Naive thymus-derived CD4-positive, alpha-beta T cell (primary cell): ENCODE data around the gene CXCL12. TPM values are rescaled to one million over a fixed set of nuclear protein-coding genes. Genes with fewer than 3 reads are reported as not detected.

ENCODE experiments used
- ATAC-seq: fragments of 150-1000 bp; cut with Tn5 transposase; 2 replicates; pipeline ENCODE4 v1.10.0; 2021; ENCODE audit warnings: mild to moderate bottlenecking, moderate library complexity
- CTCF ChIA-PET: fragments of 350-600 bp; sonication (Branson Sonifier 250); formaldehyde crosslinking; loops from one replicate; lab custom pipeline; 2021; ENCODE audit warnings: antibody characterized with exemption; lab: Charles Lee
- POLR2A ChIA-PET: fragments of 350-600 bp; sonication (Branson Sonifier 250); formaldehyde crosslinking; loops from one replicate; lab custom pipeline; 2021; ENCODE audit warnings: antibody characterized with exemption, inconsistent platforms; lab: Charles Lee
- DNase-seq, 9 donors: peaks; one replicate each; pipeline versions ENCODE4 v3.0.0 to v3.0.0-alpha.2; 2020 to 2022; ENCODE audit warnings: mixed read lengths in 1 of 9
- H3K27ac ChIP-seq: one replicate; pipeline ENCODE4 v1.7.0; 2013; ENCODE audit warnings: mild to moderate bottlenecking, low read depth, low read length, moderate library complexity
- H3K27me3 ChIP-seq, 2 donors: one replicate each; pipeline ENCODE4 v1.7.0; 2013; ENCODE audit warnings: low read length in 2 of 2, mild to moderate bottlenecking in 2 of 2, moderate library complexity in 2 of 2; ENCODE audit not compliant: control insufficient read depth in 2 of 2, insufficient read depth in 2 of 2
- H3K36me3 ChIP-seq, 3 experiments: 1 replicate in 2 of 3; 2 replicates in 1 of 3; pipeline ENCODE4 v1.7.0; 2013; ENCODE audit warnings: low read length in 3 of 3, mild to moderate bottlenecking in 3 of 3, moderate library complexity in 1 of 3; ENCODE audit not compliant: insufficient read depth in 3 of 3, control insufficient read depth in 2 of 3
- H3K4me1 ChIP-seq, 2 donors: one replicate each; pipeline ENCODE4 v1.7.0; 2013; ENCODE audit warnings: low read length in 2 of 2, mild to moderate bottlenecking in 2 of 2, moderate library complexity in 1 of 2; ENCODE audit not compliant: control insufficient read depth in 2 of 2, insufficient read depth in 2 of 2
- H3K4me3 ChIP-seq: 2 replicates; pipeline ENCODE4 v1.7.0; 2013; ENCODE audit warnings: mild to moderate bottlenecking, low read length
- H3K9me3 ChIP-seq, 3 experiments: 1 replicate in 2 of 3; 2 replicates in 1 of 3; pipeline ENCODE4 v1.7.0; 2013; ENCODE audit warnings: low read length in 3 of 3; ENCODE audit not compliant: control insufficient read depth in 2 of 3
- H3K27ac Mint-ChIP-seq, 9 donors: one replicate each; pipeline ENCODE4 v1.8.0; 2020 to 2022; ENCODE audit warnings: mixed read lengths in 9 of 9, mild to moderate bottlenecking in 8 of 9, moderate library complexity in 5 of 9, inconsistent platforms in 2 of 9
- H3K27me3 Mint-ChIP-seq, 5 donors: one replicate each; pipeline ENCODE4 v1.8.0; 2021 to 2022; ENCODE audit warnings: mixed read lengths in 5 of 5, mild to moderate bottlenecking in 1 of 5
- H3K36me3 Mint-ChIP-seq, 5 donors: one replicate each; pipeline ENCODE4 v1.8.0; 2020 to 2022; ENCODE audit warnings: mixed read lengths in 5 of 5, mild to moderate bottlenecking in 3 of 5, inconsistent platforms in 1 of 5
- H3K4me1 Mint-ChIP-seq, 7 donors: one replicate each; pipeline ENCODE4 v1.8.0; 2020 to 2022; ENCODE audit warnings: mixed read lengths in 7 of 7, mild to moderate bottlenecking in 3 of 7, inconsistent platforms in 1 of 7
- H3K4me3 Mint-ChIP-seq, 10 donors: one replicate each; pipeline ENCODE4 v1.8.0; 2020 to 2022; ENCODE audit warnings: mild to moderate bottlenecking in 10 of 10, mixed read lengths in 10 of 10, moderate library complexity in 6 of 10, inconsistent platforms in 2 of 10
- H3K9me3 Mint-ChIP-seq, 11 donors: one replicate each; pipeline ENCODE4 v1.8.0; 2020 to 2022; ENCODE audit warnings: mixed read lengths in 11 of 11, mild to moderate bottlenecking in 4 of 11, inconsistent platforms in 1 of 11, moderate library complexity in 1 of 11
- intact Hi-C, 2 donors: fragments of 100-400 bp; cut with micrococcal nuclease; formaldehyde crosslinking; loops; one replicate each; pipeline ENCODE4 v1.15.1; 2023
- polyA plus RNA-seq, 2 donors: library from polyadenylated mRNA; unstranded; fragments of 300-500 nt; fragmentation: Illumina TruSeq; gene quantifications; one replicate each; pipeline ENCODE4 v1.2.3, GENCODE V29; 2021
- total RNA-seq, 6 experiments: library from RNA in 5 of 6; stranded (reverse) in 5 of 6; gene quantifications; 1 replicate in 5 of 6; 2 replicates in 1 of 6; pipeline ENCODE4 v1.2.3 and lab custom pipeline; 2021 to 2026

CXCL12 gene
- total and polyA plus RNA-seq, 7 experiments from 2014 or later = not detected

- Histone ChIP-seq H3K4me1 (no peaks in the 10 kb centered on the region), H3K27me3 (no peaks in the 10 kb centered on the region), H3K4me3 (no peak overlapping the region), H3K27ac (no peak overlapping the region), H3K36me3 (no peaks in the 10 kb centered on the region), H3K9me3 (no peaks in the 10 kb centered on the region)
- Mint-ChIP-seq H3K27ac (no peak overlapping the region), H3K4me3 (no peak overlapping the region), H3K9me3 (no peaks in the 10 kb centered on the region), H3K36me3 (no peaks in the 10 kb centered on the region), H3K27me3 (peaks cover 0 to 9% (median 8%) of the 10 kb centered on the region in 5 donors), H3K4me1 (no peaks in the 10 kb centered on the region)
- POLR2A ChIA-PET = no interaction called here
- CTCF ChIA-PET = no interaction called here
- no peak for DNase-seq
- intact Hi-C loops = no loop called here
- ATAC-seq = no peak
These were observed 10.7 kb downstream of the CXCL12 start for GRCh38 chr10:44374155-44374554.

- H3K4me1 Mint-ChIP-seq = no peaks in the 10 kb centered on the region
- no peaks in the 10 kb centered on the region for H3K4me1 ChIP-seq
- ChIA-PET POLR2A (no interaction called here), CTCF (no interaction called here)
- ATAC-seq (no peak), DNase-seq (no peak)
- no peaks in the 10 kb centered on the region for H3K9me3 Mint-ChIP-seq
- intact Hi-C loops = no loop called here
- no peak overlapping the region for H3K27ac ChIP-seq
- H3K27me3 ChIP-seq = no peaks in the 10 kb centered on the region
- no peaks in the 10 kb centered on the region for H3K36me3 Mint-ChIP-seq
- no peak overlapping the region for H3K4me3 ChIP-seq
- H3K4me3 Mint-ChIP-seq = no peak overlapping the region
- H3K27me3 Mint-ChIP-seq = peaks cover 0 to 15% (median 3%) of the 10 kb centered on the region in 5 donors
- H3K36me3 ChIP-seq = no peaks in the 10 kb centered on the region
- no peak overlapping the region for H3K27ac Mint-ChIP-seq
- H3K9me3 ChIP-seq = no peaks in the 10 kb centered on the region
These were observed 11.4 kb downstream of the CXCL12 start for GRCh38 chr10:44373341-44373995.

- H3K4me1 ChIP-seq = no peaks in the 10 kb centered on the region
- no peak overlapping the region for H3K27ac ChIP-seq
- no peaks in the 10 kb centered on the region for H3K9me3 ChIP-seq
- Mint-ChIP-seq H3K4me3 (no peak overlapping the region), H3K4me1 (no peaks in the 10 kb centered on the region), H3K27me3 (peaks cover 0 to 17% (median 3%) of the 10 kb centered on the region in 5 donors), H3K36me3 (no peaks in the 10 kb centered on the region), H3K27ac (no peak overlapping the region), H3K9me3 (no peaks in the 10 kb centered on the region)
- DNase-seq (no peak), ATAC-seq (no peak)
- POLR2A ChIA-PET = no interaction called here
- intact Hi-C loops = no loop called here
- CTCF ChIA-PET = no interaction called here
- H3K36me3 ChIP-seq = no peaks in the 10 kb centered on the region
- H3K4me3 ChIP-seq = no peak overlapping the region
- H3K27me3 ChIP-seq = no peaks in the 10 kb centered on the region
These were observed 12.7 kb downstream of the CXCL12 start for GRCh38 chr10:44372181-44372580.

GRCh38 chr10:44370731-44371248 is 14.1 kb downstream of the CXCL12 start:
- POLR2A ChIA-PET = no interaction called here
- Histone ChIP-seq H3K36me3 (no peaks in the 10 kb centered on the region), H3K27ac (no peak overlapping the region)

GRCh38 chr10:44369854-44370253 is 15.0 kb downstream of the CXCL12 start:
- no peak for ATAC-seq
- Histone ChIP-seq H3K4me1 (no peaks in the 10 kb centered on the region), H3K36me3 (no peaks in the 10 kb centered on the region), H3K4me3 (no peak overlapping the region), H3K27ac (no peak overlapping the region), H3K27me3 (no peaks in the 10 kb centered on the region), H3K9me3 (no peaks in the 10 kb centered on the region)
- DNase-seq = no peak
- intact Hi-C loops = no loop called here
- no peak overlapping the region for H3K4me3 Mint-ChIP-seq
- peaks cover 0 to 17% (median 3%) of the 10 kb centered on the region in 5 donors for H3K27me3 Mint-ChIP-seq
- ChIA-PET POLR2A (no interaction called here), CTCF (no interaction called here)
- H3K27ac Mint-ChIP-seq = no peak overlapping the region
- no peaks in the 10 kb centered on the region for H3K4me1 Mint-ChIP-seq
- H3K9me3 Mint-ChIP-seq = no peaks in the 10 kb centered on the region
- H3K36me3 Mint-ChIP-seq = no peaks in the 10 kb centered on the region

More at GRCh38 chr10:44370731-44371248, 14.1 kb downstream of the CXCL12 start:
- H3K36me3 Mint-ChIP-seq = no peaks in the 10 kb centered on the region
- Histone ChIP-seq H3K4me3 (no peak overlapping the region), H3K4me1 (no peaks in the 10 kb centered on the region), H3K9me3 (no peaks in the 10 kb centered on the region), H3K27me3 (no peaks in the 10 kb centered on the region)
- no peak for DNase-seq
- H3K4me1 Mint-ChIP-seq = no peaks in the 10 kb centered on the region
- H3K27me3 Mint-ChIP-seq = peaks cover 0 to 17% (median 3%) of the 10 kb centered on the region in 5 donors
- intact Hi-C loops = no loop called here
- no peaks in the 10 kb centered on the region for H3K9me3 Mint-ChIP-seq
- CTCF ChIA-PET = no interaction called here
- H3K4me3 Mint-ChIP-seq = no peak overlapping the region
- no peak for ATAC-seq
- no peak overlapping the region for H3K27ac Mint-ChIP-seq

- Mint-ChIP-seq H3K27ac (no peak overlapping the region), H3K4me3 (no peak overlapping the region), H3K27me3 (peaks cover 0 to 17% (median 3%) of the 10 kb centered on the region in 5 donors), H3K9me3 (no peaks in the 10 kb centered on the region), H3K36me3 (no peaks in the 10 kb centered on the region), H3K4me1 (no peaks in the 10 kb centered on the region)
- Histone ChIP-seq H3K27ac (no peak overlapping the region), H3K4me3 (no peak overlapping the region), H3K4me1 (no peaks in the 10 kb centered on the region), H3K36me3 (no peaks in the 10 kb centered on the region), H3K27me3 (no peaks in the 10 kb centered on the region), H3K9me3 (no peaks in the 10 kb centered on the region)
- ChIA-PET CTCF (no interaction called here), POLR2A (no interaction called here)
- intact Hi-C loops = no loop called here
- DNase-seq = no peak
- no peak for ATAC-seq
These were observed 15.6 kb downstream of the CXCL12 start for GRCh38 chr10:44369296-44369695.

GRCh38 chr10:44368637-44369036 is 16.3 kb downstream of the CXCL12 start:
- H3K4me3 Mint-ChIP-seq = no peak overlapping the region
- ATAC-seq = no peak
- H3K36me3 Mint-ChIP-seq = no peaks in the 10 kb centered on the region
- intact Hi-C loops = no loop called here
- Histone ChIP-seq H3K36me3 (no peaks in the 10 kb centered on the region), H3K27ac (no peak overlapping the region), H3K27me3 (no peaks in the 10 kb centered on the region), H3K9me3 (no peaks in the 10 kb centered on the region), H3K4me1 (no peaks in the 10 kb centered on the region), H3K4me3 (no peak overlapping the region)
- H3K9me3 Mint-ChIP-seq = no peaks in the 10 kb centered on the region
- H3K27me3 Mint-ChIP-seq = peaks cover 0 to 17% (median 3%) of the 10 kb centered on the region in 5 donors
- POLR2A ChIA-PET = no interaction called here
- H3K27ac Mint-ChIP-seq = no peak overlapping the region
- H3K4me1 Mint-ChIP-seq = no peaks in the 10 kb centered on the region
- CTCF ChIA-PET = no interaction called here
- no peak for DNase-seq
